Stomach (tissue), 4 donors: ENCODE measurements around the gene PRKD1.

Experiments
- CTCF ChIP-seq, 7 experiments: fragments of 450-650 bp in 4 of 7; fragments of 200-600 bp in 3 of 7; sonication (generic) in 3 of 7; IDR thresholded peaks; one replicate each; pipeline ENCODE4 v1.5.1; 2016 to 2019; ENCODE audit warnings: antibody characterized with exemption in 7 of 7, control low read depth in 2 of 7, mild to moderate bottlenecking in 1 of 7
- POLR2A ChIP-seq, 4 donors: fragments of 450-650 bp; IDR thresholded peaks; one replicate each; pipeline ENCODE4 v1.6.1; 2016; ENCODE audit warnings: antibody characterized with exemption in 4 of 4, control low read depth in 2 of 4, mild to moderate bottlenecking in 1 of 4, moderate library complexity in 1 of 4

DNA sequence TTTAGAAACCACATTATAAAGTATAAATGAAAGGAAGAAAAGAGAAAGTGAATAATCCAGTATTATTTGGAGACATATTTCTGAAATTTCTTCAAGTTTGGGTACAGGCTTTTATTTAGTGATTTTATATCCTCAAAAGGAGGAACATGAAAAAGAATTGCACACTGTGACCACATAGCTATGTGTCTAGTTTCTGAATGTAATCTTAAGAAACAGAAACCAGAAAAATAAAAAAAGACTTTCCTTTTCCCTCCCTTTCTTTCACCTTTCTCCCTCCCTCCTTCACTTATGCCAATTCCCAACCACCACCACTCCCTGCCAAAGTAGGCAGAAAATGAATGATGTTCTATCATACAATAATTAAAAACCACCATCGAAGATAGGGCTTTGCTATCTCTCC lies 189.6 kb downstream of the PRKD1 start:
- TF ChIP-seq CTCF (IDR thresholded peaks at IDR 0.05) (no peak), POLR2A (IDR thresholded peaks at IDR 0.05) (no peak)
